ENCODE data around the gene LTBP3. TPM values are rescaled to one million over a fixed set of nuclear protein-coding genes. Genes with fewer than 3 reads are reported as not detected.

The LTBP3 gene
- total RNA-seq, 3 donors from 2014 or later, result 63.0 to 98.9 (median 95.7) TPM

- no peaks in the 10 kb centered on the region for H3K27me3 ChIP-seq
- no peak for TF ChIP-seq POLR2AphosphoS5 (IDR thresholded peaks at IDR 0.05)
- TF ChIP-seq POLR2A (IDR thresholded peaks at IDR 0.05), result no peak
- TF ChIP-seq CTCF (IDR thresholded peaks at IDR 0.05), result no peak
- no peak overlapping the region for H3K4me3 ChIP-seq
- DNase-seq (ENCODE audit: low spot score in 2 of 2), result no peak
- H3K9me3 ChIP-seq, result no peaks in the 10 kb centered on the region
- no peaks in the 10 kb centered on the region for H3K36me3 ChIP-seq
- intact Hi-C loops (cut with DNase I; ENCODE audit: low total_unique reads), result no loop called here
- H3K4me1 ChIP-seq, result peaks cover 16 to 18% of the 10 kb centered on the region in 2 donors
- no peak overlapping the region for H3K27ac ChIP-seq
Measured at GRCh38 chr11:65580031-65580692, 22.0 kb upstream of the LTBP3 start.

DNA sequence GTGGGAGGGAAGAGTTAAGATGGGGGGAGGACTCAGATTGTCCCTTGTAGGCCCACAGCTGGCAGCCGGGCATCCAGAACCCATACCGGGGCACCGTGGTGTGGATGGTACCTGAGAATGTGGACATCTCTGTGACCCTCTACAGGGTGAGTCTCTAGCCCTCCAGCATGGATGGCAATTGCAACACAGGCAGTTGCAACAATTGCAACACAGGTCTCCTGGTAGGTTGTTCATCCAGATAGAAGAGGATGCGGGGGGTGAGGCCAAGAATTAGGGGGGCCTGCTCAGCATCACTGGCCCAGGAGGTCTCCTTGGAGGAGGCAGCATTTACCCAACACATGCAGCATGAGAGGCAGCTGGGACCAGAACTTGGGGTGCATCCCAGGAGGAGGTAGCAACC, 21.1 kb upstream of the LTBP3 start:
- no peaks in the 10 kb centered on the region for H3K36me3 ChIP-seq
- H3K4me3 ChIP-seq, result no peak overlapping the region
- intact Hi-C loops (cut with DNase I; ENCODE audit: low total_unique reads), result loop anchor here (5.0 kb wide), 1 partner anchor 33 kb away; the partner anchor contains the start of gene MAP3K11
- no peaks in the 10 kb centered on the region for H3K27me3 ChIP-seq
- peaks cover 20 to 24% of the 10 kb centered on the region in 2 donors for H3K4me1 ChIP-seq
- H3K9me3 ChIP-seq, result no peaks in the 10 kb centered on the region
- no peak overlapping the region for H3K27ac ChIP-seq
- TF ChIP-seq POLR2A (IDR thresholded peaks at IDR 0.05) (no peak), CTCF (IDR thresholded peaks at IDR 0.05) (no peak), POLR2AphosphoS5 (IDR thresholded peaks at IDR 0.05) (no peak)
- no peak for DNase-seq (ENCODE audit: low spot score in 2 of 2)

- no peaks in the 10 kb centered on the region for H3K27me3 ChIP-seq
- TF ChIP-seq POLR2AphosphoS5 (IDR thresholded peaks at IDR 0.05) (no peak), POLR2A (IDR thresholded peaks at IDR 0.05) (no peak), CTCF (IDR thresholded peaks at IDR 0.05) (no peak)
- no peak overlapping the region for H3K27ac ChIP-seq
- no peaks in the 10 kb centered on the region for H3K9me3 ChIP-seq
- DNase-seq (ENCODE audit: low spot score in 2 of 2), result no peak
- peaks cover 23 to 24% of the 10 kb centered on the region in 2 donors for H3K4me1 ChIP-seq
- no peaks in the 10 kb centered on the region for H3K36me3 ChIP-seq
- intact Hi-C loops (cut with DNase I; ENCODE audit: low total_unique reads), result loop anchor here (5.0 kb wide), 1 partner anchor 34 kb away; the partner anchor contains the start of gene MAP3K11
- H3K4me3 ChIP-seq, result no peak overlapping the region
Measured at GRCh38 chr11:65578667-65579066, 20.5 kb upstream of the LTBP3 start.

- no peaks in the 10 kb centered on the region for H3K9me3 ChIP-seq
- H3K4me3 ChIP-seq, result peak overlapping the region in 2 of 3 donors; percentile 60 to 75
- intact Hi-C loops (cut with DNase I; ENCODE audit: low total_unique reads), result loop anchor here (5.0 kb wide), 1 partner anchor 34 kb away; the partner anchor contains the start of gene MAP3K11
- peaks cover 24 to 26% of the 10 kb centered on the region in 2 donors for H3K4me1 ChIP-seq
- TF ChIP-seq POLR2AphosphoS5 (IDR thresholded peaks at IDR 0.05) (no peak), POLR2A (IDR thresholded peaks at IDR 0.05) (no peak), CTCF (IDR thresholded peaks at IDR 0.05) (no peak)
- peak overlapping the region; percentile 96 to 97 for H3K27ac ChIP-seq
- H3K27me3 ChIP-seq, result no peaks in the 10 kb centered on the region
- H3K36me3 ChIP-seq, result no peaks in the 10 kb centered on the region
- no peak for DNase-seq (ENCODE audit: low spot score in 2 of 2)
Measured at GRCh38 chr11:65578134-65578533, 20.0 kb upstream of the LTBP3 start.

DNA sequence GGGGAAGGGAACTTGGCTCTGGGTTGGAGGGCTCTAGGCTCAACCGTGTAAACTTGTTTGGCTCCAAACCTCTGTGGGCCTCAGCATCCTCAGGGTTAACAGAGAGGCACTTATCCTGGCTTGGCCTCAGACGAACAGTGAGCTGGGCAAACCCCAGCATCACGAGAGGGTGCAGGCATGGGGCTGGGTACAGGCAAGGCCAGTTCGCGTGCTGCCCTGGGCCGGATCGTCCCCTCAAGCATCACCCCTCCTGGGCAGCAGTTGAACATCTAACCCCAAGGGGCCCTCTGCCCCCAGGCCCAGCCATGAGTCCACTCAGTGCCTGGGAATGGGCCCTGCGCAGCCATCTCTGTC, 19.6 kb upstream of the LTBP3 start:
- H3K36me3 ChIP-seq, result no peaks in the 10 kb centered on the region
- intact Hi-C loops (cut with DNase I; ENCODE audit: low total_unique reads), result loop anchor here (5.0 kb wide), 1 partner anchor 35 kb away; the partner anchor contains the start of gene MAP3K11
- H3K27ac ChIP-seq, result peak overlapping the region; percentile 96 to 97
- peaks cover 24 to 26% of the 10 kb centered on the region in 2 donors for H3K4me1 ChIP-seq
- H3K9me3 ChIP-seq, result no peaks in the 10 kb centered on the region
- no peaks in the 10 kb centered on the region for H3K27me3 ChIP-seq
- peak overlapping the region; percentile 60 to 91 (median 75) for H3K4me3 ChIP-seq
- DNase-seq (ENCODE audit: low spot score in 2 of 2), result no peak
- TF ChIP-seq POLR2AphosphoS5 (IDR thresholded peaks at IDR 0.05) (no peak), POLR2A (IDR thresholded peaks at IDR 0.05) (no peak), CTCF (IDR thresholded peaks at IDR 0.05) (no peak)
